SK-N-MC (cell line): ENCODE measurements around the gene DHX16.

Source experiments
- DNase-seq: peaks from one replicate; pipeline ENCODE4 v3.0.0-alpha.2; 2011; ENCODE audit warnings: low read depth, low spot score
- H3K27ac ChIP-seq: fragments of 200-600 bp; sonication (generic); 2 replicates; pipeline ENCODE4 v1.5.1; 2016; ENCODE audit warnings: mixed run types
- H3K36me3 ChIP-seq: fragments of 200-600 bp; sonication (generic); 2 replicates; pipeline ENCODE4 v1.6.1; 2017; ENCODE audit warnings: antibody characterized with exemption, low read length, mixed read lengths; ENCODE audit not compliant: insufficient read depth
- H3K4me3 ChIP-seq: fragments of 200-600 bp; sonication (generic); 2 replicates; pipeline ENCODE4 v1.5.1; 2016
- H3K9ac ChIP-seq: fragments of 200-600 bp; sonication (generic); 2 replicates; pipeline ENCODE4 v1.8.0; 2017; ENCODE audit warnings: mixed run types, mixed read lengths; ENCODE audit not compliant: insufficient read length
- H3K9me3 ChIP-seq: fragments of 200-600 bp; sonication (generic); 2 replicates; pipeline ENCODE4 v1.6.1; 2017; ENCODE audit warnings: low read depth, mild to moderate bottlenecking, antibody characterized with exemption, low read length, moderate library complexity, mixed read lengths
- EZH2 ChIP-seq: fragments of 200-600 bp; sonication (generic); IDR thresholded peaks from one replicate; pipeline ENCODE4 v1.6.1; 2017; ENCODE audit warnings: antibody characterized with exemption
- FOXP2 ChIP-seq: optimal IDR thresholded peaks from 2 replicates; pipeline ENCODE3; 2011; ENCODE audit warnings: mild to moderate bottlenecking, moderate library complexity; ENCODE audit not compliant: insufficient read depth; ENCODE audit errors: extremely low read length, control extremely low read depth
- POLR2AphosphoS5 ChIP-seq: IDR thresholded peaks from 2 replicates; pipeline ENCODE4 v1.6.1; 2012; ENCODE audit warnings: mild to moderate bottlenecking, low read depth, low read length, borderline replicate concordance

Gene DHX16

GRCh38 chr6:30647242-30648116 is 25.3 kb downstream of the DHX16 start:
- peak overlapping the region; percentile 87 for H3K4me3 ChIP-seq
- H3K36me3 ChIP-seq: peaks cover 38% of the 10 kb centered on the region
- no peaks in the 10 kb centered on the region for H3K9me3 ChIP-seq
- H3K27ac ChIP-seq: peak overlapping the region; percentile 57; the same call in 1 of the 2 replicates
- peak; percentile 91 for TF ChIP-seq POLR2AphosphoS5
- no peak for TF ChIP-seq EZH2
- peak overlapping the region; percentile 90 for H3K9ac ChIP-seq
- DNase-seq: no peak

DNA sequence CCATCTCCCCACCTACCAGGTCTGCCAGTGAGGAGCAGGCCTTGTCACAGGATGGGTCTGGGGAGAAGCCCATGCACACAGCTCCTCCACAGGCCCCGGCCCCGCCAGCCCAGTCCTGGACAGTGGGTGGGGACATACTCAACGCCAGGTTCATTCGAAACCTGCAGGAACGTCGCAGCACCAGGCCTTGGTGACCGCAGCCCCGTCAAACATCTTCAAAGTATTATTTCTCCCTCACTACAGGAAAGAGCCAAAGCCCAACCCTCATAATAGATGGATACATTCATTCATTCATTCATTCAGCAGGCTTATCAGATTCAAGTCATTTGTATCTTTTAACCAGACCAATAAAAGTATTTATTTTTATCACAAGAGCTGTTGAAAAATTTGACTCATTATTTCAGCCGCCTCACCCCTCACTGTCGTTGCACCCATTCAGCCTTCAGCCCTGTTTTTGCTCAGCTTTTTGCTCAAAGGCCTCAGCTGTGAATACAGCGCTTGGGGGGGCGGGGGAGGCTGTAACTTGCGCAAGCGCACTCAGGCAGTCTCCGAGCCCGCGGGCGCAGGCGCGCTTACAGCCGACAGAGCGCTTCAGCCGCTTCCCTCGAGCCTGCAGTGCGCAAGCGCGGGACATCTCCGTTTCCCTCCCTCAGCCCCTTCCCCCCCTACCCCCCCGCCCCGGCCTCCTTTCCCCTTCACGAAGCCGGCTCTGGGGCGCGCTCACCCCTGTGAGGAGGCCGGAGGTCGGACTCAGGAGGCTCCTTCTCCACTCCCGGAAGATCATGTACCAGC is 26.2 kb downstream of the DHX16 start, which contains the start of gene C6orf136:
Gene C6orf136 (plus strand): TSS at position 684 of the 792 bp plus-strand sequence. CDS start 99 bp downstream, at position 783.
- TF ChIP-seq POLR2AphosphoS5 (no peak), EZH2 (no peak)
- no peaks in the 10 kb centered on the region for H3K9me3 ChIP-seq
- H3K9ac ChIP-seq: peak within 1 kb of the TSS; percentile 90
- DNase-seq: peak; percentile 71
- H3K27ac ChIP-seq: peak within 1 kb of the TSS; percentile 57; the same call in 1 of the 2 replicates
- peaks cover 35% of the 10 kb centered on the region for H3K36me3 ChIP-seq
- peak within 1 kb of the TSS; percentile 87 for H3K4me3 ChIP-seq

- TF ChIP-seq POLR2AphosphoS5: no peak
- Histone ChIP-seq H3K9me3 (no peaks in the 10 kb centered on the region), H3K9ac (peak overlapping the region; percentile 17), H3K36me3 (peaks cover 34% of the 10 kb centered on the region), H3K4me3 (peak overlapping the region; percentile 87), H3K27ac (no peak overlapping the region)
- no peak for DNase-seq
Observed at GRCh38 chr6:30645989-30646388, 26.8 kb downstream of the DHX16 start.

- peaks cover 43% of the 10 kb centered on the region for H3K36me3 ChIP-seq
- H3K9ac ChIP-seq: no peak overlapping the region
- no peak overlapping the region for H3K27ac ChIP-seq
- DNase-seq: no peak
- H3K9me3 ChIP-seq: no peaks in the 10 kb centered on the region
- no peak for TF ChIP-seq FOXP2
- no peak for TF ChIP-seq EZH2
- TF ChIP-seq POLR2AphosphoS5: no peak
- H3K4me3 ChIP-seq: no peak overlapping the region
Observed at GRCh38 chr6:30644769-30645168, 28.0 kb downstream of the DHX16 start.

DNA sequence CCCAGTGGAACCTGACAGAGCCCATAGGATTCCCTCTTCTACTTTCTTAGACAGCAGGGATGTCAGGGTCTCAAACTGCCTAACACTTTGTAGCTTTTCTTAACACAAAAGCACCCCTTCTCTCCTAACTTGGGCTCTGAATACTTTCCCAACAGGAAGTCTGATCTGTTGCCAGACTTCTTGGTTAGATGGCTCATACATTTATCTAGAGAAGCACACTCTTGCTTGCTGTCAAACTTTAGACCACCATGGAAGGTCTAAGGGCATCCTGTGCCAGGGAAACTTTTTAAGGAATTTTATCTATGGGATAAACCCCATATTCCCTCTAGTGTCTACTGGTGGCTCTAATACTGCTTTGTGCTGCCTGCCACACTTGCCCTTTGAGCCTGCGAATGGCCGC is 29.1 kb downstream of the DHX16 start:
- Histone ChIP-seq H3K27ac (no peak overlapping the region), H3K9ac (no peak overlapping the region), H3K9me3 (no peaks in the 10 kb centered on the region), H3K4me3 (no peak overlapping the region), H3K36me3 (peaks cover 42% of the 10 kb centered on the region)
- TF ChIP-seq FOXP2: no peak
- no peak for TF ChIP-seq EZH2
- no peak for TF ChIP-seq POLR2AphosphoS5
- no peak for DNase-seq

DNA sequence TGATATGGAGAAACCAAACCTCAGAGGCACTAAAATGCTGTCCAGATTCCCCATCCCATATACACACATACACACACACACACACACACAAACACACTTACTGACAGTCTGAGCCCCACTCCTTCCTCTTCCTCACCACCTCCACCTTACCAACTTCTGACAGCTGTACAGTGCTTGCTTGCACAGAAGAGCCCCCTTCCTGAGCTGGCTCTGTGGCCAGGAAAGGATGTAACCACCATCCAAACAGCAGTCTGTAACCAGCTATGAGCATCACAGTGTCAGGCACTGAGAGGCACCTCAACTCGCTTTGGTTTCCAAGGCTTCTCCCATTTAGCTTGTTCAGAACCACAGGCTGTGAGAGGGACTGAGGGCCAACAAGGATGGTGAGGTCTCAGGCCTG is 31.8 kb downstream of the DHX16 start:
- DNase-seq: no peak
- Histone ChIP-seq H3K27ac (no peak overlapping the region), H3K9me3 (no peaks in the 10 kb centered on the region), H3K4me3 (no peak overlapping the region), H3K36me3 (peaks cover 41% of the 10 kb centered on the region), H3K9ac (no peak overlapping the region)
- TF ChIP-seq FOXP2 (no peak), POLR2AphosphoS5 (no peak), EZH2 (no peak)

- no peak for DNase-seq
- no peak overlapping the region for H3K9ac ChIP-seq
- H3K4me3 ChIP-seq: no peak overlapping the region
- TF ChIP-seq EZH2 (no peak), POLR2AphosphoS5 (no peak), FOXP2 (no peak)
- H3K27ac ChIP-seq: no peak overlapping the region
- peaks cover 39% of the 10 kb centered on the region for H3K36me3 ChIP-seq
- H3K9me3 ChIP-seq: no peaks in the 10 kb centered on the region
Observed at GRCh38 chr6:30640481-30640880, 32.3 kb downstream of the DHX16 start.

- Histone ChIP-seq H3K4me3 (no peak overlapping the region), H3K27ac (no peak overlapping the region), H3K36me3 (peaks cover 40% of the 10 kb centered on the region), H3K9me3 (no peaks in the 10 kb centered on the region), H3K9ac (no peak overlapping the region)
- no peak for TF ChIP-seq FOXP2
- no peak for TF ChIP-seq POLR2AphosphoS5
- TF ChIP-seq EZH2: no peak
- DNase-seq: no peak
Observed at GRCh38 chr6:30635834-30636233, 37.0 kb downstream of the DHX16 start.
